Activated CD4-positive, alpha-beta T cell treated with anti-CD3 and anti-CD28 coated beads, Interleukin-2, amount 50 U/mL, for 16 hours (primary cell): Measurements from ENCODE around the gene BSN.

Experiments
- DNase-seq: peaks from one replicate; pipeline ENCODE4 v3.0.0-alpha.2; 2020

BSN gene

DNA sequence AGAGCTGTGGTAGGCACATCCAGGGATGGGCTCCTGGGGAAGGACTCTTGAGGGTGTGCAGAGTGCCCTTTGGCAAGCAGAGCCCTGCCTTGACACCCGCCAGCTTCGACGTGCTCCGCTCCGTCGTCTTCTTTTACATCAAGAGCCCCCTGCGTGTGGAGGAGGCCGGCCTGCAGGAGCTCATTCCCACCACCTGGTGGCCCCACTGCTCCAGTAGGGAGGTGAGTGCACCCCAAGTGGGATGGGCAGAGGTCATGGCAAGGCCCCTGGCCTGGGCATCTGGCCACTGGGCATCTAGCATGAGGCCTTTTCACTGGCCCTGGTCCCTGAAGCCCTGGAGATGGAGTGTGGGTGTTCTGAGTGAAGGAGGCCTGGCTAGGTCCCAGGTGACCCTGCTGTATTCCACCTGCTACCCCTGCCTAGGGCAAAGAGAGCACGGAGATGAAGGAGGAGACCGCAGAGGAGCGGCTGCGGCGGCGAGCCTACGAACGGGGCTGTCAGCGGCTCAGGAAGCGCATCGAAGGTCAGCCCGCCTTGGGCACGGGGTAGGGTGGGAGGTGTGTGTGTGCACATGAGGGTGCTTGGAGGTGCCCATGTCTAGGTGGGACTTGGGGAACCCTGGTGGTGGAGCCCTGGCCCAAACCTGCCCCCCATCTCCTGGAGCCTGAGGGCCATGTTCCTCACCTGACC, 147.3 kb downstream of the BSN start:
- no peak for DNase-seq

DNA sequence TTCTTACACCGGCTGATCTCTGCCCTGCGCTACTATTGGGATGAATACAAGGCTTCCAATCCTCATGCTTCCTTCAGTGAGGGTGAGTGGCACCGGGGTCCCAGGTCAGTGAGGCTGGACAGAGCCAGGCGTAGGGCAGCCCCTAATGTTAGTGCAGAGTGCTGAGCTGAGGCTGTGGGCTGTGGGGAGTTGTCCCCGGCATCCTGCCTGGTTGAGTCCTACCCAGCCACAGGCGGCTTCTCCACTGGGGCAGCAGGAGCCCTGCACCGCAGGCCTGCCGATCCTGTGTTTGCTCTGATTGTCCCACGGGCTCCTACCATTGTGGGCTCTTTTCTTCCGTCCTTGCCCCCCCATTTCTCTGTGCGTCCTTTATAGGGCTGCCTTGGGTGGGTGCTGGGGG, 148.4 kb downstream of the BSN start:
- no peak for DNase-seq

DNA sequence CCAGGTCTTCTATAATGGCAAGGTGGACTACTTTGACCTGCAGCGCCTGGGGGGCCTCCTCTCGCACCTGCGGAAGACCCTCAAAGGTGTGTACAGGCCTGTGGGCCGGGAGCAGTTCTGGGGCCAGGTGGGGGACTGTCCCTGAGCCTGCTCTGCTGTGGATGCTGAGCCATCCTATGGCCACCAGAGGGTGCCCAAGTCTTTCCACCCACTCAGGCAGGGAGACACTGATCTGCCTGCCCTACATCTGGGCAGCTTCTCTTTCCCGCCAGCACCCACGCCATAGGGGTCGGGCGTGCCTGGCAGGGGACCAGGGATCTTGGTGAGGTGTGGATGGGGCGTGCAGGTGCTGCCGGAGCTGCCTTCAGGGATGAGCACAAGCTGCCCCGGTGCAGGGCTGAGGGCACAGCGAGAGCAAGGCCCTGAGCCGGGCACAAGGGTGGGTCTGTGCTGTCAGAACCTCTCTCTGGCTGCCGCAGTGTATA, 149.2 kb downstream of the BSN start:
- DNase-seq = peak; percentile 67

DNA sequence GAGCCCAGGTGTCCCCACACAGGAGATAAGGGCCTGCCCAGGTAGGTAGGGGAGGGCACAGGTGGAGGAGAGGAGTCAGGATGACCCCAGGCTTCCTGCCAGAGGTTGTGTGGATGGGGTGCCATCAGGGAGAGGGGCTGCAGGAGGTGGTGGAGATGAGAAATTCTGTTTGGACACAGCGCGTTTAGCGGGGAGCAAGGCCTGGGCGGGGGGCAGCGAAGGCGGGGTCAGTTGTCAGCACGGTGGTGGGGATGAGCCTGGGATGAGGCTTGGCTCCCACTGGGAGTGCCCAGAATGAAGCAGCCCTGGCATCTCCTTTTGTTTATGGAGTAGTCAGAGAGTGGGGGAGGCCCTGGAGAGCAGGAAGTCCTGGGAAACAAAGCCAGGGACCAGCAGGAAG, 149.7 kb downstream of the BSN start:
- DNase-seq = no peak

DNA sequence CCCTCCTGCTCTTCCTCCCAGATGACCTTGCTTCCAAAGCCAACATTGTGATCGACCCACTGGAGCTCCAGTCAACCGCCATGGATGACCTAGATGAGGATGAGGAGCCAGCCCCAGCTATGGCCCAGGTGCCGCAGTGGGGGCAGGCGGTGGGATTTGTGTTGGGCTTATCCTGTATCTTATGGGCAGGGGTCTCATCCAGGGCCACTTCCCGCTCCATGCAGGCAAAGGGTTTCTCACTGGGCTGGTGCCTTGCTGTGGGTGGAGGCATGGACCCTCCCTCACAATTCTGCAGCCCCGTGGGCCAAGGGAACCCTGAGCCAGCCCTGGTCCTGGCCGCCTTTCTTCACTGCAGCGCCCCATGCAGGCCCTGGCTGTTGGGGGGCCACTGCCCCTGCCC, 150.4 kb downstream of the BSN start:
- DNase-seq = no peak

DNA sequence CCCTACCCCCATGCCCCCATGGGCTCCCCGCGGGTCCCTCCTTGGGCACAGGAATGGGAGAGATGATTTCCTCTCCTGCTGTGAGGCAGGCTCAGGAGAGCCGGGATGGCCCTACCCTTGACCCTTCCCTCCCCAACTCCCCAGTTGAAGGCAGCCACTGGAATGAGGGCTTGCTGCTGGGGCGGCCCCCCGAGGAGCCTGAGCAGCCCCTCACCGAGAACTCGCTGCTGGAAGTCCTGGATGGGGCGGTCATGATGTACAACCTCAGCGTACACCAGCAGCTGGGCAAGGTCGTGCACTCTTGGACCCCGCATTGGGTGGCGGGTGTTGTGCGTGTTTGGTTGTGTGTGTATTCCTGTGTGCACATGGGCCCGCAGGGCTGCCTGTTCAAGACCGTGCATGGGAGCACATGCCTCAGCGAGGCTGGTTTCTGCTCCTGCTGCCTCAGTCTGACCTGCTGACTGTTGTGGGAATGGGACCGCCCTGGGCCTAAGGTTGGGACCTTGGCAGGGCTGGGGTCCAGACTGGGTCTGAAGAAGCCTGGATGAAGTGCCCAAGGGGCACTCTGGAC, 151.2 kb downstream of the BSN start:
- no peak for DNase-seq

DNA sequence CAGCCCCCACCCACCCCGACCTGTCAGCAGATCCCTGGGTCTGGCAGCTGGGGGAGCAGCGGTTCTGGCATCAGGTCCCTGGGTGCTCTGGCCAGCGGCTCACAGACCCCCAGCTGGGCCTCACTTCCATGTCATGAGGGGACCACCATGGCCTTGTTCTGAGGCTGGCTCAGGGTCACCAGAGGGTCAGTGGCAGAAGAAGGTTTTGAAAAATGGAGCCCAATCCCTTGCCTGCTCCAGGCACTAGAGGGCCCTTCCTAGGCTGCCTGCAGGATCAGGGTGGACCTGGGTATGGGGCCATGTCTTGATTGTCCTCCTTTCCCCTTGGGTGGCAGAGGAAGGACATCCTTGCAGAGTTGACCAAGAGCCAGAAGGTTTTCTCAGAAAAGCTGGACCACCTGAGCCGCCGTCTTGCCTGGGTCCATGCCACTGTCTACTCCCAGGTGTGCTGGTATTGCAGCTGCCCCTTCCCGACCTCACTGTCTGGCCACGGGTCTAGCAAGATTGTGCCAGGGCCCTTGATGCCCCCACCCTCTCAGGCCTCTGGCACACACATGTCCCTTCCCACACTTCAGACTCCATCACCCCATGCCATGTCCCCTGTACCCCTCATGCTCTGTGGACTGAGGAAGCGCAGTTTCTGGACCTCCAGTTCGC, 152.3 kb downstream of the BSN start:
- no peak for DNase-seq

DNA sequence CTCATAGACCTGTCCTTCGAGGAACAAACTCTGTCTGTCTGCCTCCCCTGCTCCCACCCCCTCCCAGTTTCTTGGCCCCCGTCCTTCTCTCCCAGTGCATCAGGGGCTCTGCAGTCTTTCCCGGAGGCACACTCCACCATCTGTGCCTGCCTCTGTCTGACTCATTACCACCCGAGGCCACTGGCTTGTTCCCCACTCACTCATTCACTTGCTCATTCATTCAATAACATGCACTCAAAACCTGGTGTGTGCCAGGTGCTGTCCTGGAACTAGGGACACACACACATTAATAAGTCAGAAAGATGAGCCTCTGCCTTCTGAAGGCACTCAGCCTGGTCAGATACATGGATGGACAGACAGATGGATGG, 152.8 kb downstream of the BSN start:
- DNase-seq = no peak

DNA sequence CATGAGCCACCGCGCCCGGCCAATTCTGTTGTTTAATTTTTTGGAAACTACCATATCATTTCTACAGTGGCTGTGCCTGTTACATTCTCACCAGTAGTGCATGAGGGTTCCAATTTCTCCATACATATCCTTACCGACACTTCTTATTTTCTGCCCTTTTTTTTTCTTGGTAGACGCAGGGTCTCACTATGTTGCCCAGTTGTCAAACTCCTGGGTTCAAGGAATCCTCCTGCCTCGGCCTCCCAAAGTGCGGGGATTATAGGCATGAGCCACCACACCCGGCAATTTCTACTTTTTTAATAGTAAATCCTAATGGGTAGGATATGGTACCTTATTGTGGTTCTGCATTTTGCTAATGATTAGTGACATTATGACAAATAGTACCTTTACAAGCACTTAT, 155.6 kb downstream of the BSN start:
- DNase-seq = no peak

DNA sequence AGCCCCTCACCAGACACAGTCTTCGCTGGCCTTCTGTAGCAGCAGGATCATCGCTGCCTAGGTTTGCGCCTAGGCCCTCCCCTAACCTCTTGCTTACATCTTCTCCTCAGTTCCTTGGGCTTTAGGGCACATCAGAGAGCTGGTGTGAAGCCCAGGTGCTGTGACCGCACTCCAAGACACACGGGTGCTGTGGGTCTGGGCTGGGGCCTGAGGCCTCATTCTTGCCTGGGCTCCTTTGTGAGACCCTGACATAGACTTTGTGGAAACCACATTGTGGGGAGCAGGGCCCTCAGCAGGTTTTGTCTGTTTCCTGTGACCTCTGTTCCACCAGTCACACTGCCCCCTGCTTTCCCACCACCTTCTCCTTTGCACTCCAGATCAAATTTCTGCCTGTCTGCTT, 157.2 kb downstream of the BSN start:
- no peak for DNase-seq

DNA sequence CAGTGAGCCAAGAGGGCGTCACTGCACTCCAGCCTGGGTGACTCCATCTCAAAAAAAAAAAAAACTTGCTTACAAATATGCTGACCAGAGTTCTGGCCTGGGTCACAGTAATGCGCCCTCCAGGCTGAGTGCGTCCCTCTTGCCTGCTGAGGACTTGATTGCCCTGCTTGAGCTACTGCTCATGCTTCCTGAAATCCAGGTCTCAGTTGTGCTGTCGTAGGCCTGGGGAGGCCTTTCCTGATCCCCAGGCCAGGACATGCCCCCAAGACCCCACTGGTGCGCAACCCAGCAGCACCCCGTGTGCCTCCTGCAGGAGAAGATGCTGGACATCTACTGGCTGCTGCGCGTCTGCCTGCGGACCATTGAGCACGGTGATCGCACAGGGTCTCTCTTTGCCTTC, 157.9 kb downstream of the BSN start:
- DNase-seq = no peak

DNA sequence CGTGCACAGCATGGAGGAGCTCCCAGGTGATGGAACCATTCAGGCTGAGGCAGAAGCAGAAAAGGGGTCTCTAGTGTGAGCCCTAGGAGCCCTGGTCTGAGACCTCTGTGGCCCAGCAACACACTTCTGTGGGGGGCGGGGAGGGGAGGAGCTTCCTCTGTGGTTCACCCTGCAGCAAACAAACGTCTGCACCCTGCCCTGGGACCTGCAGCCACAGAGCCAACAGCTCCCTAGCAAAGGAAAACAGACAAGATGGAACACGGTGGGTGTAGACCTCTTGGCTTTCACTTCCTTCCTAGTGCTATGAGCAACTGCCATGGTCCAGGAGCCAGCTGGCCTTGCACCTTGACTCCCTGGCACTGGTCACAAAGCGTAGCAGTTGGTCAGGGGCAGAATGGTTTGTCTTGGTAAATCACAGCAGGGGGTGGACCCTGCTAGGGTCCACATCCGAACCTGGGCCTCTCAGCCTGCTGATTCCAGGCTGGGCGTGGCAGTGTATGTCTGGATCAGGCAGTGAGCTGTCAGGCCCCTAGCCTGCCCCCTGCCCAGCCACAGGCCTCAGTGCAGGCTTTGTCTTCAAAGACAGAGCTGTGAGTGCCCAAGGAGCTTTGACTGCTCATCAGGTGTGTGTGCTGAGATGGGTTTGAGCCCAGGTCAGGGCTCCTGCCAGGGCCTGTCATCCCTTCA, 158.5 kb downstream of the BSN start:
- DNase-seq = no peak

DNA sequence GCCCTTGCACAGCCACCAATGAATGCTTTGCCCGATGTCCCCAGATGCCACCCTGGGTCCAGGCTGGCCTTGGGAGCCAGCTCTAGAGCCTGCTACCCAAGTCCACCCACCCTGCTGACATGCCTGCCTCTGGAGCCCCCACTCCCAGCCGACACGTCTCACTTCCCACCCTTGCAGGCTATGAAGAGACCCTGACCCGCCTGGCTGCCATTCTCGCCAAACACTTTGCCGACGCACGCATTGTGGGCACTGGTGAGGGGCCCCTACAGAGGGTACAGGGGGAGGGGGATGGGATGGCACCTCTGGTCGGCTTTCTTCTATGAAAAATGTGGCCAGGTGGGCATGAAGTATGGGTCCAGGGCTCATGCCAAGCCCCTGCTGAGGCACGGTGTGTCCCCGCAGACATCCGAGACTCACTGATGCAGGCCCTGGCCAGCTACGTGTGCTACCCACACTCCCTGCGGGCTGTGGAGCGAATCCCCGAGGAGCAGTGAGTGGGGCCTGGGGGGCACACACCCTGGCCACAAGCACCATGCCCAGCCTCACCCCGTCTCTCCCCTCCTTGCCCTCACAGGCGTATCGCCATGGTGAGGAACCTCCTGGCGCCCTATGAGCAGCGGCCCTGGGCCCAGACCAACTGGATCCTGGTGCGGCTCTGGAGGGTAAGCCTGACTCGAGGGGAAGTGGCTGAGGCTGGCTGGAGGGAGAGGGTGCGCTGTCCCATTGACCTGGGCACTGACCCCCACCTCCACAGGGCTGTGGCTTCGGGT, 159.2 kb downstream of the BSN start:
- DNase-seq = no peak

DNA sequence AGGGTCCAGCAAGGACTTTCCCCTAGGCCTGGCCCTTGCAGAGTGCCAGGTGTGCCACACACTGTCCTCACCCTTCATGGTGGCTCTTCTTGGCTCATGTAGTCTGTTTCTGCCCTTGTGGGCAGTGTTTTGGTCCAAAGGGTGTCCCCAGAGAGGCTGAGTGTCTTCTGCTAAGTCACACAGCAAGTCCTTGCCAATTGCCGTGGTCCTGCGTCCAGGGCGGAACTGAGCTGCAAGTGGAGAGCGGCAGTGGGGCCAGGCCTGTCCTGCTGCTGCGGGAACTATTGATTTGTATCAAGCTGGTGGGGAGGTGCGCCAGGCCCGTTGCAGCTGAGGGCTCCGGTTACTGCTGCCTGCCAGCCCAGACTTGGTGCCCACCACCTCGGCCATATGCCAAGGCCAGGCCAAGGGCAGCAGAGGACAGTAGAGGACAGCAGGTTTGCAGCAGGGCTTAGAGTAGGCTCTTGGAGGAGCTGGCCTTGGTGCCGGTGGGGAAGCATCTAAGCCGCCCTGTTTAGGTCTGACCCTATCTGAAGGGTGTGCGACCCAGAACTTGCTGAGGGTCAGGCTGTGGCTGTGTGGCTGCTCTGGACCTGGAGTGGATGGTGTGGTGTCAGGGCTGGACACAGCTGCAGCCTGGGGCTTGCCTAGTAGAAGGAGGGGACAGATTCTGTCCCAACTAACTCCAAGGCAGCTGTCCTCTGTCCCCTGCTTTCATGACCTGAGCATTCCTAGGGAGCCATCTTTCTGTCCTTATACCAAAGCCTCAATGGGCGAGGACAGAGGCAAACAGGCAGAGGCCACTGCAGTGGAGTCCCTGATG, 160.7 kb downstream of the BSN start:
- no peak for DNase-seq

DNA sequence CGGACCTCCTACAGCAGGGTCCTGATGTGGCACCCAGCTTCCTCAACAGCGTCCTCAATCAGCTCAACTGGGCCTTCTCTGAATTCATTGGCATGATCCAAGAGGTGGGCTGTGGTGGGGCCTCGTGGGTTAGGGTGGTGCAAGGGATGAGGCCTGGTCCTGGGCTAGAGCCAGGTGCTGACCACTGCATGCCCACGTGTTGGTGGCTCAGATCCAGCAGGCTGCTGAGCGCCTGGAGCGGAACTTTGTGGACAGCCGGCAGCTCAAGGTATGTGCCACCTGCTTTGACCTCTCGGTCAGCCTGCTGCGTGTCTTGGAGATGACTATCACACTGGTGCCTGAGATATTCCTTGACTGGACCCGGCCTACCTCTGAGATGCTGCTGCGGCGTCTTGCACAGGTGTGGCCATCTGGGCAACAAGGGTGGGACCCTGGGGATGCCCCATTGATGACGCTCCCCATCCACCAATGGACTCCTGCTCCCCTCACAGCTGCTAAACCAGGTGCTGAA, 161.4 kb downstream of the BSN start:
- no peak for DNase-seq

DNA sequence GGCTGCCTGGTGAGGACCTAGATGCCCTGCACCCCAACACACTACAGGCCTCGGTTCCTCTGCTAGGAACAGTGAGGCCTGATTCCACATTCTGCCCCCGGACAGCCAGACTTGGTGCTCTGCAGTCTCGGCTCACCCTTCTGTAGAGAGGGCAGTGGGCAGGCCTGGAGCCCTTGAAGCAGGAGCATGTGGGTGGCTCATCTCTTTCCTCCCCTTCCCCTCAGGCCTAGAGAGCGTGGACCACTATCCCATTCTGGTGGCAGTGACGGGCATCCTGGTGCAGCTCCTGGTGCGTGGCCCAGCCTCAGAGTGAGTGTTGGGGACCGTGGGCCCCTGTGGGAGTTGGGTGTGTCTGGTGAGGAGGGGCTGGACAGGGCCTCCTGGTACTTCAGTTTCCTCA, 161.9 kb downstream of the BSN start:
- DNase-seq = no peak

DNA sequence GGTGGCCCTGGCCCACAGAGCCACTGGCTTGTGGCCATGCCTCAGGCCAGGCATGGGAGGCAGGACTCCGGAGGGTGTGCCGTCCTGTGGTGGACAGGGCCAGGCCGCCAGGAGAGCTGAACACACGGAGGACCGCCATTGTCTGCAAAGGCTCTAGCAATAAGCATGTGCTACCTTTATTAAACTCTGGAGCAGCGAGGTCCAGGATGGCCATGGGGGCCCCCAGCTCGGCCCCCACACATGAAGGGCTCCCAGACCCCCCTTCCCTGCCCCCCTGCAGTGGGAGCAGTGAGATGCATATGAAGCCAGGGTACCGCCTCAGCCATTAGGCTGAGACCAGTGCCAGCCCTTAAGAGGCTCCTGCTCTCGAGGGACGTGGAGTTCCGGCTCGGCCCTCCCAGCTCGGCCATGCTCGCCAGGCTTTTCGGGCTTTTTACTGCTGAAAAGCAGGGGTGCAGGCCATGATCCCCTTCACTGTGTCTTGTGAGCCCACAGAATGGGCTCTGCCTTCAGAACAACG, 162.5 kb downstream of the BSN start:
- no peak for DNase-seq

DNA sequence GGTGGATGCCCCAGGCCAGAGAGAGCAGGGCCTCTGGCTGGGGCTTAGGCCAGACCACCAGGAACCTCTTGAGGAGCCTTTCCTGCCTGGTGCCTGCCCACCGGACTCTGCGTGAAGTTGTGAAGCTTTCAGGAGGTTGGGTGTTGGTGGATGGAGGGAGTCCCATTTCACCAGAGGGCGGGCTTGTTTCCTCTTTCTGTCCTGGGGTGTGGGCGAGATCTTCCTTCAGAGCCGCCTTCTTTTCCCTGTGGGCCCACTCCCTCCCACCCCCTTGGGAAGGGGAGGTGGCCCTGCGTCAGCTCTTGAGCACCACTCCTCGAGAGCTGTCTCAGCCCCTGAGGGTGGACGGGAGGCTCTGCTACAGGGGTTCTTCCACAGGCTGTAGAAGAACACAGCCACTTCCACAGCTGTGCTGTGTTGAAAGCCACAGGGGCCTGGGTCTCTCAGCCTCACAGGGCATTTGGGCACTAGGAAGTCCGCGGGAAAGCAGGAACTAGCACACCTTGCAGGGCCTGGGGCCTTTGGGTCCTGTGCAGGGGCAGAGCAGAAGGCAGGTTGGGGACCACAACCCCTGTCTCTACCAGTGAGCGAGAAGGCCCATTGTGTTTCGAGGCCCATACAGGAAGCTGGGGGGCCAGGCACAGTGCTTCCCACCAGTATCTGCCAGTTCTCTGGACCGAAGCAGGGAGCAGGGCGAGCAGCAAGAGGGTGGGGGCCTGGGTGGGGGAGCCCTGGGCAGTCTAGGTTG, 163.1 kb downstream of the BSN start:
- no peak for DNase-seq

DNA sequence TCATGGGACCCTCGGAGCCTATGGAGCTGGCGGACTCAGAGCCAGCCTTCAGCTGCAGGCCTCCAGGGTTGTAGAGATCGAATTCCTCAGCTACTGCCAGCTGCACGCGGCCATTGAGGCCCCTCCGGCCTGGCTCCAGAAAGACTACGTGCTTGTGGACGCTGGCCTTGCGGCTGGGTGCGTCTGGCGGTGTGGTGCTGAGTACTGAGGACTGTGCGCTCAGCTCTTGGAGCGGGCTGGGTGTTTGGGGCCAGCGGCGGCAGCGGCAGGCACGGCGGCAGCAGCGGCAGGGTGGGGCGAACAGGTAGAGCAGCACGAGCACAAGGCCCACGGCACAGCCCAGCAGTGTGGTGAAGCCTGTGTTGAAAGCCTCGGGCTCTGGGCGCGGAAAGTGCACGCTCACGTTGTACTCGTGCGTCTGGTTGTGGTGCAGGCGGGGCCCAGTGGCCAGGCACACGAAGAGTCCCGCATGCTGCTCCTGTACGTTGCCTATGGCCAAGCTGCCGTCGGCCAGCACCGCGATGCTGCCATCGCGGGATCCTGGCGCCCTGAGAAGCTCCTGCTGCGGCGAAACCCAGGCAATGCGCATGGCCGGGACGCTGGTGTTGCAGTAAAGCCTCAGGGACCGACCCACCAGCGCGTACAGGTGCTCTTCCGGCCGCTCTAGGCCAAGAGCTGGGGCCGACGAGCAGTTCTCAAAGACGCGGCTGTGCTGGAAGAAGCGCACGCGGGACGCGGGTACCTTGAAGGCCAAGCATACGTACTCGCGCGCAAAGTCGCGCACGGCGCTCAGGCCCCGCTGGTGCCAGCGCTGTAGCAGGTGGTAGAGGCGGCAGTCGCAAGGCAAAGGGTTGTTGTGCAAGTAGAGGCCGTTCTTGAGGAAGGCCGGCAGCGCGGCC, 163.9 kb downstream of the BSN start:
- DNase-seq = no peak

DNA sequence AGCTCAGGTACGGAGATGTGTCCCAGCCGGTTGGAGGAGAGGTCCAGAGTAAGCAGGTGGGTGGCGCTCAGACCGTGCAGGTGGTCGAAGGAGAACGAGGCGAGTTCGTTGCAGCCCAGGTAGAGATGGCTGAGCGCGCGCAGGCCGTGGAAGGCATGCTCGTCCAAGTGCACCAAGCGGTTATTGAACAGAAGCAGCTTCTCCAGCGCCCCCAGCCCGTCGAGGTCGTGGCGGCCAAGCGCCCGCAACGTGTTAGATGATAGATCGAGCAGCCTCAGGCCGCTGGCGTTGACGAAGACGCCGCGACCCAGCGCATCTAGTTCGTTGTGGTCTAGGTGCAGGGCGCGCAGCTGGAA, 164.6 kb downstream of the BSN start:
- no peak for DNase-seq
